AG08396 (cell line): ENCODE measurements around the gene ACTR6.
"Not testable (repeated sequence)": the region's sequence is repeated elsewhere in the genome, so short reads cannot be mapped to it uniquely, and the experiment has no call there.

Experiments used
- DNase-seq: peaks from one replicate; pipeline ENCODE4 v3.0.0; 2012; ENCODE audit warnings: low spot score, mixed read lengths

The ACTR6 gene

DNA sequence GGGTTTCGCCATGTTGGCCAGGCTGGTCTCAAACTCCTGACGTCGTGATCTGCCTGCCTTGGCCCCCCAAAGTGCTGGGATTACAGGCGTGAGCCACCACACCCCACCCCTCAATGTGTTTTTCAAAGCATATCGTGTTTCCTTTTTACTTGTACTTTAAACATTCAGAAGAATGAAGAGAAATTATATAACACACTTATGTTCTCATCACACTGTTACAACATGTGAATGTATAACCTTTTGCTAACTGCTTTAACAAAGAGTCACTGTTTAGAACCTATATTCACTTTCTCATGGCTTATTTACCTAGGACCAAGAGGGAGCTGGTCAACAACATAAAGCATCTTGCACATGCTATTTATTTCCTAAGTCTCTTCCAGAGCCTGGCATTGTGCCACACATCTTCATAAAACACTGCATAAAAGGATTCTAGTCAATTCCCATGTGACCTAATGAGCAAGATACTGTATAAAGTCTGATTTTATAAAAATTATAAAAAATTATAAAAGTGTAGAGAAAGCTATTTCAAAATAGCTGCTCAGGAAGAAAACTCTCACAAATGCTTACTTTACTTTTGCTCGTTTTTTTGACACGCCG is 16.0 kb upstream of the ACTR6 start:
- DNase-seq: no peak

DNA sequence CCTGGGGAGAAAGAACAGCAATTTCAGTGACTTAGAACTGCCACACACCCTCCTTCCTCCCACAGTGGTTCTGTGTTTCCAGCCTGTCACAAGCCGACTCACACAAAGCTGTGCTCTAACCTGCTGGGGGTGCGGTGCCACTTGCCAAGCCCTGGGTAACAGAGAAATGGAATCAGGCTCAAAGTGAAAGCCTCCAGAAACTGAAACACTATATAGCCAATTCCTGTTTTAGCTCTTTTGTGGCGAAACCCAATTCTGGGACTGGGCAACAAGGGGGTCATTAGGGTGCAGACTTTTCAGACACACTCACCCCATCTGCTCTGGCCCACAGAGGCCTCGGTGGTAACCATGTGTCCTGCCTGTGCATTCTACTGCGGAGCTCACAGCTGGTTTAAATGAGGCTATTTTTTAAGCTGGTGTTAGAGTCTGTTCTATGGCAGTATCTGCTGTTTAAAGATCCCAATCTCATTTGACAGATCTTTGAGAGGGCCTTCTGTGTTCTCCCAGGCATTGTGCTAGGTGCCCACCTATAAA is 15.2 kb upstream of the ACTR6 start:
- DNase-seq: no peak

GRCh38 chr12:100186071-100186470 is 14.5 kb upstream of the ACTR6 start:
- no peak for DNase-seq

DNA sequence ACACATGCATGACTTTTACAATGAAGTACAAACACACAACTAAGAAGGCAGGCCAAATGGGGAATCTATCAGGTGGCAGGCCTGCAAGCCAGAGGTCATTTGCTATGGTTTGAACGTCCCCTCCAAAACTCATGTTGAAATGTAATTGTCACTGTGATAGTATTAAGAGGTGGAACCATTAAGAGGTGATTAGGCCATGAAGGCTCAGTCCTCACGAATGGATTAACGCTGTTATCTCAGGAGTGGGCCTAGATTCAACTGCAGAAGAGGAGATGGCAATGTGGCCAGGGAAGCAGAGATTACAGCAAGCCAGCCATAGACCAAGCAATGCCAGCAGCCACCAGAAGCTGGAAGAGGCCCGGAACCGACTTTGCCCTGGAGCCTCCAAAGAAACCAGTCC is 13.5 kb upstream of the ACTR6 start:
- no peak for DNase-seq

DNA sequence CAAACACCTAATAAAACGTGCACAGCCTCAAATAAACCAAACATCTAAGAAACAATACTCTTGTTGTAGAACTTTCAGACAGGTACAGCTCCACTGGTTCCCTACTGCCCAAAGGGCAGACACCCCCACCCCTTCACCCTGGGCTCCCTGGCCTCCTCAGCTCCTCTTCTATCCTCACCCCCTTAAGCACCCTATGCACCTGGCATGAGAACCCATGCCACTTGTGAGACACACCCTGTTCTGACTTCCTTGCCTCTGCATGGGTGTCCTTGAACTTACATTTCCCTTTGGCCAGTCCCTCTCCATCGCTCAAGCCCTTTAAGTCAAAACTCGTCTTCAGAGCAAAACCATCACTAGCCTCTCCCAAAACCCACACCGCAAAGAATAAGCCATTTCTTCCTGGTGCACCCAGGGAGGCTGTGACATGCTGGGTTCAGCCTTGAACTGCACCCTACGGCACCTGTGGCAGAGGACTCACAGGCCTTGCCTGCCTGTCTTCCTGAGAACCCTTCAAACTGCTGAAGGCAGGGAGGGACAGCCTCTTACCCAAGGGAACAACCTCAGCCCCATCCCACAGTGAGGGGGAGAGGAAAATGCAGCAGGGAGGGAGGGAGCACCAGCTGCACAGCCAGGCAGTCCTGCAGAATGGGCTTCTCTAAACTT is 12.6 kb upstream of the ACTR6 start:
- no peak for DNase-seq

- DNase-seq: not testable (repeated sequence)
Measured at GRCh38 chr12:100188888-100189635, 11.6 kb upstream of the ACTR6 start.

- DNase-seq: no peak
Measured at GRCh38 chr12:100189636-100190394, 10.8 kb upstream of the ACTR6 start.

DNA sequence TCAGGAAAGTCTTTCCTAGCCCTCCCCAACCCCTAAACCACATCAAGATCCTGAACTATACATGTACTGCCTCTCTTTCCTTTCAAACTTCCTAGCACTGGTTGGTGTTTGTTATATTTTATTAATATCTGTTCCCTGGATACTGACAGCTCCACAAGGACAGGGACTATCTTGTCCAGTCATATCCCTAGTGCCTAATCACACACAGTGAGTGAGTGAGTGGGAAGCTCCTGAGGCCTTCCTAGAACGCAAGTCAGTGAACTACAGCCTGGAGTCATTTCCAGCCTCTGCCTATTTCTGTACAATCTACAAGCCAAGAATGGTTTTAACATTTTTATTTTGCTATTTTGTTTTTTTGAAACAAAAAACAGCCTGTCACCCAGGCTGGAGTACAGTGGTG is 7.5 kb upstream of the ACTR6 start:
- no peak for DNase-seq

GRCh38 chr12:100197486-100197885 is 3.1 kb upstream of the ACTR6 start:
- no peak for DNase-seq

- no peak for DNase-seq
Measured at GRCh38 chr12:100199023-100199346, 1.6 kb upstream of the ACTR6 start.

DNA sequence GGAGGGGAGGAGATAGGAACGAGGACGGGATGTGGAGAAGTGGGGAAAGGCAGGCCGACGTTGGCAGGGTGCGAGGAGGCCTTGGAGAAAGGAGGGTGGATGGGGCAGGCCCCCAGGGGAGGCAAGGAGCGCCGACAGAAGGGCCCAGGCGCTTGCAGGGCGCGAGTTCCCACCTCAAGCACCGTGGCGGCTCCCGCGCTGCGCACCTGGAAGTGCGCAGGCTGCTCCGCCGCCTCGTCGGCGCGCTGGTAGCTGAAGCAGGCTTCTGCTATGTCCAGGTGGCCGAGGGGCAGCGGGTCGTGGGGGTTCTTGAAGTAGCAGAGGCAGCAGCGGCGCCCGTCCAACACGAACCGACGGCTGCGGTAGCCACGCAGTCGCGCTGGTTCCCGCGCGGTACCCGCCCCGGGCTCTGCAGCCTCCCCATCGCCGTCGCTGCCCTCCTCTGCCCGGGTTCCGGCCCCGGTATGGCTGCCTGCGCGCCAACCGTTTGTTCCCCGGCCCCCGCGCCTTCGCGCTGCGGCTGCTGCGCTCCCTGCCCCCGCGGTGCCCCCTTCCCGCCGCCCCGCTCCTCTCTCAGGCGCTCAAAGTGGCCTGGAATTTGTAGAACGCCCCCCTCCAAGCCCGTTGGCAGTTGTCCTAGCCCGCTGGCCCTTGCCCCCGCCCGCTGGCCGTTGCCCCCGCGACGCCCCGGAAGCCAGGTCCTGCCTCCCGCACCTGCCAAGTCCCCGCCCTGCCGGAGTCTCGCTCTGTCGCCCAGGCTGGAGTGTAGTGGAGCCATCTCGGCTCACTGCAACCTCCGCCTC is 1.1 kb upstream of the ACTR6 start:
- peak; percentile 60 for DNase-seq

DNA sequence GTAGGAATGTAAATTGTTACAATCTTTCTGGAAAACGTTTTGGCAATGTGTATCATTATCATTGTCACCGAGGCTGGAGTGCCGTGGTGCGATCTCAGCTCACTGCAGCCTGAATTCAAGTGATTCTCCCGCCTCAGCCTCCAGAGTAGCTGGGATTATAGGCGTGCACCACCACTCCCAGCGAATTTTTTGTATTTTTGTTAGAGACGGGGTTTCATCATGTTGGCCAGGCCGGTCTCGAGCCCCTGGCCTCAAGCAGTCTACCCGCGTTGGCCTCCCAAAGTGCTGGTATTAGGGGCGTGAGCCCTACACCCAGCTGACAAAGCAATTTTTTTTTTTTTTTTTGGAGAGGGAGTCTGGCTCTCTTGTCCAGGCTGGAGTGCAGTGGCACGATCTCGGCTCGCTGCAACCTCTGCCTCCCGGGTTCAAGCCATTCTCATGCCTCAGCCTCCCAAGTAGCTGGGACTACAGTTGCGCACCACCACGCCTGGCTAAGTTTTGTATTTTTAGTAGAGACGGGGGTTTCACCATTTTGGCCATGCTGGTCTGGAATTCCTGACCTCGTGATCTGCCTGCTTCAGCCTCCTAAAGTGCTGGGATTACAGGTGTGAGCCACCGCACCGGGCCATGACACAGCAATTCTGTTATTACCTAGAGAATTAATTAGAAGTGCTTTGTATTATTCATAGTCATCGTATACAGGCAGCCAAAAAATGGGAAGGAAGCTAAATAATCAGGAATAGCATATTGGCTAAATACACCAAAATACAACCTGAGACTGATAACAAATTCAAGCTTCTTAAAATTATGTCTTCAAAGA is 1.2 kb downstream of the ACTR6 start:
- no peak for DNase-seq

DNA sequence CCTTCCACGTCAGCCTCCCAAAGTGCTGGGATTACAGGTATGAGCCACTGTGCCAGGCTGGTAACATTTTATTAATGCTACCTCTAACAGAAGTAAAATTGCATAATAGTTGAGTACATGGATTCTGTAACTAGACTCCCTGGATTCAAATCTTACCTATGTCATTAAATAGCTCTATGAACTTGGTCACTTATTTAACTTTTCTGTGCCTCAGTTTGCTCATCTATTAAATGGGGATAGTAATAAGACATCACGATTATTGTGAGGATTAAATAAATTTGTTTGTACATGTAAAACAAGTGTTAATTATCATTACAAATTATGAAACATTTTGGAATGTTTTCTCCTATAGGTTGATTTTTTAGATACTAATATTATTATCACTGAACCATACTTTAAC is 6.7 kb downstream of the ACTR6 start:
- DNase-seq: no peak

- DNase-seq: no peak
Measured at GRCh38 chr12:100208834-100209233, 8.2 kb downstream of the ACTR6 start.

- DNase-seq: no peak
Measured at GRCh38 chr12:100211698-100212097, 11.1 kb downstream of the ACTR6 start.

DNA sequence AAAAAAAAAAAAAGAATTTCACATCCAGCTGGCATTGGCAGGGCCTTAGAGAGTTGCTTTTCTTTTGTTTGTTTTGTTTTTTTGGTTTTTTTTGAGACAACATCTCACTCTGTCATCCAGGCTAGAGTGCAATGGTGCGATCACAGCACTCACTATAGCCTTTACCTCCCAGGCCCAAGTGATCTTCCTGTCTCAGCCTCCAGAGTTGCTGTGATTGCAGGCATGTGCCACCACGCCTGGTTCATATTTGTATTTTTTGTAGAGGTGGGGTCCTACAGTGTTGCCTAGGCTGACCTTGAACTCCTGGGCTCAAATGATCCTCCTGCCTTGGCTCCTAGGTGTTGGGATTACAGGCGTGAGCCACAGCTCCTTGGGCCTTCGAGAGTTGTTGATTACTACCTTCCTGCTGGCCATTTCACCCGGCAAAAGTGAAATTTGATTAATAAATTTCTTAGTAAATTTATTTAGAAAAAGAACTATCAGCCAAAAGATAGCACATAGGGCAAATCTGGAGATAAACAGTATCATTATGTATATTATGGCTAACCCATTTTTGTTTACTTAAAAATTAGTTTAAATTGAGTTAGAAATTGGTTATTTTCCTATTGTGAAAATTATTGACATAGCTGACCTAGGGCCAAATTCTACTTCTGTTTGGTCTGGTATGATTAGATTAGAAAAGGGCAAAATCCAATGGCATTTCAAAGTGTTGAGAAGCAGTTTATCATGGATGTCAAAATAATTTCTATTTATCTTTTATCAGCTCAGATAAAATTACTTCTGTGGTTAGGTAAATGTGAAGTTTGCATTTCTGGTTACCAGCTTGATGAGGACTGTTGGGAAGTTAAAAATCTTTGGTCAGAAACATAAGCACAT is 12.6 kb downstream of the ACTR6 start:
- DNase-seq: no peak

GRCh38 chr12:100214518-100214917 is 13.9 kb downstream of the ACTR6 start:
- DNase-seq: no peak

DNA sequence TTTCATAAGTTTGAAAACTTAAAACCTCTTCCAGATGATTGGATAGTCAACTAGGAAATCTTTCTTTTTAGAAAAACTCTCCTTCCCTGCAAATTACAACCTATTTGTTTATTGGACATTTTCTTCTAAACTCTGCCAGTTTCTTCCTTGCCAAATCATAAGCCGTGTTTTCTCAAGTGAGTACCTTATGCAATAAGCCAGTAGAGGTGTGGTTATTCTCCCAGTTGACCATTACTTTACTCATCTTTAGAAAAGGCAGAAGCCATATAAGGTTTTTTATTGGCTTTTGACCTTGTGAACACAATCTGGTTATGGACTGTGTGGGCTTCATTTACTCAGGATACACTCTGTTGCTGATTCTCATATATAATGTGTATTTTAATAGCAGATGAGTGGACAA is 14.6 kb downstream of the ACTR6 start:
- no peak for DNase-seq

- DNase-seq: no peak
Measured at GRCh38 chr12:100216337-100216736, 15.7 kb downstream of the ACTR6 start.
